HG02884 (cell line): ENCODE results near the gene TCEANC2.
"Not testable (repeated sequence)": the region's sequence is repeated elsewhere in the genome, so short reads cannot be mapped to it uniquely, and the experiment has no call there.

Experiments
- ATAC-seq: cut with Tn5 transposase; IDR thresholded peaks from one replicate; pipeline ENCODE4 v1.9.1; 2021; ENCODE audit warnings: mild to moderate bottlenecking, moderate library complexity; ENCODE audit not compliant: unreplicated experiment

Gene TCEANC2

DNA sequence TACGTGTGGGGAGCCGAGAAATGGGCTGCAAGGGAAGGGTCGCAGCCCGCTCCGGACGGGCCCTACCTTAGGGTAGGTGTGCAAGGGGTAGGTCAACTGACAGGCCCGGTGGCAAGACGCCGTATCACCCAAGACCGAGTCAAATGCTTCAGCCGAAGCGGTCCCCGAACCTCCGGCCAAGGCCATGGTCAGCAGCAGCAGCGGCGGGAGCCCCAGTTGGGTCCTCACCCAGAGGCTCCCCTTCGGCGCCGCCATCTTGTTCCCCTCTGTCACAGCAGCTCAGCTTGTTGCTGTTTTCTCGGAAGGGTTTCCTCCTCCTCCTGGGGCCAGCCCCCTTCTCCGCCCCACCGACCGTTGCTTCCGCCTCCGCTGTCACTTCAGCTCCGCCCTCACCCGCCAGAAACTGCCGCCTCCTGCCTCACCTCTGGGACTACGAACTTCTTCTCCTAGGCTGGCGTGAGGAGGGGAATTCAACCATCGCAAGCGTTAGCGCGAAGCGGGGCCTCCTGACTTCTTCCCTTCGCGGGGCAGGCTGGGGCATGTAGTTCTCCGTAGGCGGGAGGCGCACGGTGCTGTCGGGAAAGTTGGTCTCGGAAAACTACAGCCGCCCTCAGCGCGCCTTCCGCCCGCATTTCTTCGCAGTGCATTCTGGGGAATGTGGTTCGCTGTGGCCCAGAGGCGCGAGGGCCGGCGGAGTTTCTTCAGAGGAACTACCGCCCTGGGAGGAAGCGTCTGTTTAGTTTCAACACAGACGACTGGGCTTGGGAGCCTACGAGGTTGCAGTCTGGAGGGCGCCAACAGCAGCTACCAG lies at the start of gene TCEANC2, which contains the start of gene TMEM59:
TCEANC2 (plus strand) TSS at position 675 of the 811 bp plus-strand sequence. CDS start 815 bp downstream, outside the sequence.
TMEM59 (minus strand) TSS at position 271 of the 811 bp plus-strand sequence; CDS start at position 255, 16 bp downstream.
- peak; percentile 86 for ATAC-seq

DNA sequence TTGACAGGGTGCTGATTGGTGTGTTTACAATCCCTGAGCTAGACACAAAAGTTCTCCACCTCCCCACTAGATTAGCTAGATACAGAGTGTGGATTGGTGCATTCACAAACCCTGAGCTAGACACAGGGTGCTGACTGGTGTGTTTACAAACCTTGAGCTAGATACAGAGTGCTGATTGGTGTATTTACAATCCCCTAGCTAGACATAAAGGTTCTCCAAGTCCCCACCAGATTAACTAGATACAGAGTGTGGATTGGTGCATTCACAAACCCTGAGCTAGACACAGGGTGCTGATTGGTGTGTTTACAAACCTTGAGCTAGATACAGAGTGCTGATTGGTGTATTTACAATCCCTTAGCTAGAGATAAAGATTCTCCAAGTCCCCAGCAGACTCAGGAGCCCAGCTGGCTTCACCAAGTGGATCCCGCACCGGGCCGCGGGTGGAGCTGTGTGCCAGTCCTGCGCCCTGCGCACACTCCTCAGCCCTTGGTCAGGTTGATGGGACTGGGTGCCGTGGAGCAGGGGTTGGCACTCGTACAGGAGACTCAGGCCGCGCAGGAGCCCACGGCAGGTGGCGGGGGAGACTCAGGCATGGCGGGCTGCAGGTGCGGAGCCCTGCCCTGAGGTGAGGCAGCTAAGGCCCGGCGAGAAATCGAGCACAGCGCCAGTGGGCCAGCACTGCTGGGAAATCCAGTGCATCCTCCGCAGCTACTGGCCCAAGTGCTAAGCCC lies 49.5 kb upstream of the TCEANC2 start:
- not testable (repeated sequence) for ATAC-seq

DNA sequence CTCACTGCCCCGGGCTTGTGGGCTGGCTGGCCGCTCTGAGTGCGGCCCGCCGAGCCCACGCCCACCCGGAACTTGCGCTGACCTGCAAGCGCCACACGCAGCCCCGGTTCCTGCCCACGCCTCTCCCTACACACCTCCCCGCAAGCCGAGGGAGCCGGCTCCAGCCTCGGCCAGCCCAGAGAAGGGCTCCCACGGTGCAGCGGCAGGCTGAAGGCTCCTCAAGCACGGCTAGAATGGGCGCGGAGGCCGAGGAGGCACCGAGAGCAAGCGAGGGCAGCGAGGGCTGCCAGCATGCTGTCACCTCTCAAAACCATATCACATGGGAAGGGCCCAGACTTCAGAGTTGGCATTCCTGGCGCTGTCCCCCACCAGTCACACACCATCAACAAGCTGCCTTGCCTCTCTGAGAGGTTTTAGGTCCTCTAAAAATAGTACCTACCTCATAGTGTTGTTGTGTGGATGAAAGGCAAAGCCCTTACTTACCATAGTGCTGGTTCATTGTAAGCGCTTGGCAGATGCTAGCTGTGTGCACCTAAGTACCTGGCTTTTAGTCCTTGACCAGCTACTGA lies 48.8 kb upstream of the TCEANC2 start:
- no peak for ATAC-seq

DNA sequence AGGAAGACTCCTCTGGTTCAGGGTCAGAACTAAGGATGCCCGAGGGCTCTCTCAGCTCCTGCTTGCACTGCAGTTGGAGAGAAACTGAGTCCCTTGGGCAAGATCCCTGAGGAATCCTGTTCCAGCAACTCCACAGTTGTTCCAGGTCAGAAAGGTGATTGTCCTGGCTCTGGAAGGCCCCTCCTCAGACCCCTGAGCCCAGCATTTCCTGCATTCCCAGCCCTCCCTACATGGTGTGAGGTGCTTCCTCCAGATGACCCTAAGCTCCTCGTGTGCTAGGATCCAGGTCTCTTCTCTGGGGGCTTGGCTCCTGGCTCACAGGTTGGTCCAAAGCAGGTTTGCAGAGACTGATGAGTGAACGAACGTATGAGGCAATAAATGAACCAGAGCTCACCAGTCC lies 46.9 kb upstream of the TCEANC2 start:
- ATAC-seq: no peak

DNA sequence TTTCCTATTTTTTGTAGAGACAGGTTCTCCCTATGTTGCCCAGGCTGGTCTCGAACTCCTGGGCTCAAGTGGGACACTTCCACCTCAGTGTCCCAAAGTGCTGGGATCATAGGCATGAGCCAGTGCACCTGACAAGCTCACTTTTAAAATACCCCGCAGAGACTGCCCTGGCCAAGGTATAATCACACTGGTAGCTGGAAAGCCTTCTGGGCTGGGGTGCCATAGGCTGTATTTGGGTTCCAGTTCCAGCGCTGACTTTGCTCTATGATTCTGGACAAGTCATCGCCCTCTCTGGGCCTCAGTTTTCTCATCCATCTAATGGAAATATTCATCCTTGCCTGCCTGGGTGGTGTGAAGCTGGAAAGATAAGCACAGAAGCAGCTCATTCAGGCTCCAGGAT lies 45.8 kb upstream of the TCEANC2 start:
- no peak for ATAC-seq

DNA sequence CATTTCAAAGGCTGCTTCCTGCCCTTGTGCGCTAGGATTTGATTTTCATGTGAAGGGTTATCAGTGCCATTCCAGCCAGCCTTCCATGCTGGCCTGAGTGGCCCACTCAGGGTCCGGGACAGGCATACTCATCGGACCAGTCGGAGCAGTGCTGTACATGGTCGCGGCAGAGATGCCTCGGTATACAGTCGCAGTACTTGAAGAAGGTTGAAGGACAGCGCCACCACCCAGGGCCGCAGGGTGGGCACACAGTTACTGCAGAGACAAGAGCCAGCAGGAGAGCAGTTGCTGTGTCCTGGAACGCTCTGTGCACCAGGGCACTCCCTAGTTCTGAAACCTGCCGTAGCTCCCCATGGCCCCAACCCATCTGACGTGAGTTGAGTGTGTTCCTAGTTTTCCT lies 44.5 kb upstream of the TCEANC2 start:
- ATAC-seq: no peak

DNA sequence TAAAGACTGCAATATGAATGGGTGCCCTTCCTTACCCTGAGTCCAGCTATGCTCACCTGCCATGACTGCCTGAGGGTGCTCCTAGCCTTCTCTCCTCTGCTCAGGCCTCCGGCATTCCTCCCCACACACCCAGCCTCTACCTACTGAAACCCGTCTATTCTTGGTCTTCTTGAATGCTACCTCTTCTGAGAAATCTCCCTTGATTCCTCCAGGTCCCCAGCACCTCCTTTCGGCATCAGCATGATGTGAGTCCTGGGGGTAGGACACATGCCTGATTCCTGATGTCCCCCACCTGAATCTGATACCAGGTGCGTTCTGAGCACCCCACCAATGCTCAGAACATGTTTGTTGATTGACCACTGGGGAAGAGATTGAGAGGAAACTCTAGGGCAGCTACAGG lies 44.0 kb upstream of the TCEANC2 start:
- no peak for ATAC-seq

DNA sequence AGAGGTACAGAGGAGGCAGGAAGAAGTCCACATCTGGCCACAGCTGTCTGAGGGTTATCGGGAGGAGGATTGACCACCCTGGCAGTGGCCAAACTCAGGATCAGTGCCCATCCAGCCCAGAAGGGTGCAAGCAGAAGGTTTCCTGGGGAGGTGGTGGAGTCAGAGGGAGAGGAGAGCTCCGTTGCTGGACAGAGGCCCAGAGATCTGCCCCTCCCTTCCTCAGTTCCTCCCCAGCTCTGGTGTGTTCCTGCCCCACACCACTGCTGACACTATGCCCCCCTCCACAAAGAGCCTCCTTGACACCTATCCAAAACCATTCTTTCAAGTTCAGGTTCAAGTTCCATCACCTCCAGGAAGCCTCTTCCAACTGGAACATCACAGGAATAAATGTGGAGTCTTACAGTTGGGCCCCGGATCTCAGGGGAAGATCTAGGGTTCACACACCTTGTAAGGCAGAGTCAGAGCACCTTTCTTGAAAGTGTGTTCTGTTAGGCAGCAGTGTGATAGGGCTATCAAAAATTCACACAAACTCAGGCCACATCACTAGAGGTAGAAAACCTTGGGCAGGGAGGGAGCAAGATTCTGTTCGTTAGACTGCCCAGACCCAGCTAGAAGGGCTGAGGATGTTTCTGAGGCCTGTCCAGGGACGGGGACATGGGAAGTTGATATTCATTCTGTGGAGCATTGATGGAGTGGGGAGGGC lies 42.8 kb upstream of the TCEANC2 start:
- no peak for ATAC-seq

DNA sequence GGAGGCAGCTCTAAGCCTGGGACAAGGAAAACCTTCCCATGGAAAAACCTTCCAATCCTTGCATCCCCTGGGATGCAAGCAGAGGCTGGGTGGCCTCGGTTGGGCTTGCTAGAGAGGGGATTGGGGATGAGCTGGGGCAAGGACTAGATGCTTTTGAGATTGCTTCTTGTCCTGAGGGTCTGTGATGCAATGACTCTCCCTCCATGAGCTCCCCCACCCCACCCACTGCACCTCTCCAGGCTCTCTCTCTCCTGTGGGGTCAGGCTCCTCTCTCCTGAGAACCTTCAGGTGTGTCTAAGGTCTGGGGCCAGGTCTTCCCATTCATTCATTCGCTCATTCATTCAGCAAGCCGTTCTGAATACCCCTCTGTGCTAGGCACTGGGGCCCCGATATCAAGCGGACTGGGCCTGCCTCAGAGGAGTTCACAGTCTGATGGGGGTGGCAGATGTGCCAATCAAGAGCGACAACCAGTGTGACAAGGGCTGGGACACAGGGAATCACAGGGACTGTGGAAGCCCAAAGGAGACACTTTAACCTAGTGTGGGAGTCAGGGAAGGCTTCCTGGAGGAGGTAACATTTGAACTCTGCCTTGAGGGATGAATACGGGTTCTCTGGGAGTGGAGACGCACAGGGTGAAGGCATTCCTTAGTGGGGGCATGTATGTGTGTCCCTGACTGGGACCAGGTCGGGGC lies 41.9 kb upstream of the TCEANC2 start:
- ATAC-seq: no peak

DNA sequence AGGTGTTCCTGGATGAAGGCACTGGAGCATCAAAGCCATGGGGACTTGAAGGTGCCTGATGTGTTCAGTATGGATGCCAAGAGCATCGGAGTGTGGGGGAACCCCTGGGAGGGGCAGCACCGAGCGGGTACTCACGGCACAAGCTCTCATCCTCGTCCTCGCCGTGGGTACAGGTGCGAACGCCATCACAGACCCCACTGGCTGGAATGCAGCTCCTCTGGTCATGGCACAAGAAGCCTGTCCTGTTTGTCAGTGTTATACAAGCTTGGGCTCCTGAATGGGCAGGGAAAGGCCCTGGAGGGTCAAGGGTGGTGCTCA lies 41.4 kb upstream of the TCEANC2 start:
- ATAC-seq: no peak

DNA sequence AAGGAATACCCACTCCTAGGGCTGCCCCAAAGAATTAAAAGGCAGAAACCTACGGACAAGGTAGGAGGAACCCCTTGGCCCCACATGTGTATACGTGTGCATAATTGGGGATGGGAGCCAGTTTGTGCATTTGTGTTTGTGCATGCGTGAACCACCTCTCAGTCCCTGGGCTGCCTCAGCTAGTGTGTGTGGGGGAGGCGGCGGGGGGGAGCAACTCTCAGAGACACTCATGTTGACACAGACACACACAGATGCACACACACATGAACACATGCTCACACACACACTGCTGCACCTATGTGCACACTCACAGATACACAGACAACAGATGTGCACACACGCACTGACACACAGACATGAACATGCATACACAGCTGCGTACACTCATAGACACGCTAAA lies 40.5 kb upstream of the TCEANC2 start:
- ATAC-seq: no peak

DNA sequence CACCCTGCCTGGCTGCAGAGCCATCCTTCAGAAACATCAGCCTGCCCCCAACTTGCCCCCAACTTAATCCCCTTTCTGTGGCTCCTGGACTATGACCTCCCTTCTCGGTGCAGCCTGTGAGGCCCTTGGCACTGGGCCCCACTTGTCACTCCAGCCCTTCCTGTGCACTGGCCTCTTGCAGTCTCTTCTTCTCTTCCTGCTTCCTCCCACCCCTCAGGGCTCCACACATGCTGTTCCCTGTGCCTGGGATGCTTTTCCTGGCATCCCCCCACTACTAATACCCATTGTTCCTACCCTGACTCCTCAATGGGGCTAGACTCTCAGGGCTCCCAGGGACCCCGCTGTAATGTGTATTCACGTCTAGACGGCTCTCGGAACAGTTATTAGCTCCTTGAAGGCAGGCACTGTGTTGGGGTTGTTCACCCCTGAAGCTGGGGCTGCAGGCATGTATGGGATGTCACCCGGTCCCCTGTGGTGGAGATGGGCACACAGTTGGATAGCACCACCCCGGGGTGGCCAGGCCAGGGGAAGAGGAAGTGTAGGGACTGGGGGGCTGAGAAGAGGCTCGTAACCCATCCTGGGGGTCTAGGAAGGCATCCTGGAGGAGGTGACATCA lies 39.9 kb upstream of the TCEANC2 start:
- no peak for ATAC-seq

DNA sequence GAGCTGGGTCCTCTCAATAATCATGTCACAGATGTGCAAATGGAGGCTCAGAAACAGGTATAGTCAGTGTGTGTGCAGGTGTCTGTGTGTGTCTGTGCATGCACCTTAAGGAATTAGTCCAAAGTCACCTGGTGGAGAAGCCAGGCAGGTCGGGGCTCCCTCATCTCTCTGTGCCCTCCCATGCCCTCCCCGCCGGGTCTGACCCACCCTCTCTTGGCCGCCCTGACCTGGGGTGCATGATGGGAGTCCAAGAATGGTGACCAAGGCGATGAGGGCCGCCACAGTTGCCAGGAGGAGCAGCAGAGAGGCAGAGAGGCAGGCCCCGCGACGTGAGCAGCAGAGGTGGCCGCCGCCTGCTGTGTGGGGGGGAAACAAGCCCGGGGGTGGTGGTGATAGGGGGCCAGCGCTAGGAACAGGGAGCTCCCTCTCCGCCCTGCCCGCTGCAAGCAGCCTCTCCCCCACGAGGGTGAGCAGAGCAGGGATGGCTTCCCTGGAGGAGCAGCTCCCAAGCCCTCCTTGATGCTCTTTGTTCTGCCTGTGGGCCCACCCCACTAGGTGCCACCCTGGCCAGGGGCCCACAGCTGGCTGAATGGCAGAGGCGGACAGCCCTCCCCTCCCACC lies 39.3 kb upstream of the TCEANC2 start:
- ATAC-seq: no peak

DNA sequence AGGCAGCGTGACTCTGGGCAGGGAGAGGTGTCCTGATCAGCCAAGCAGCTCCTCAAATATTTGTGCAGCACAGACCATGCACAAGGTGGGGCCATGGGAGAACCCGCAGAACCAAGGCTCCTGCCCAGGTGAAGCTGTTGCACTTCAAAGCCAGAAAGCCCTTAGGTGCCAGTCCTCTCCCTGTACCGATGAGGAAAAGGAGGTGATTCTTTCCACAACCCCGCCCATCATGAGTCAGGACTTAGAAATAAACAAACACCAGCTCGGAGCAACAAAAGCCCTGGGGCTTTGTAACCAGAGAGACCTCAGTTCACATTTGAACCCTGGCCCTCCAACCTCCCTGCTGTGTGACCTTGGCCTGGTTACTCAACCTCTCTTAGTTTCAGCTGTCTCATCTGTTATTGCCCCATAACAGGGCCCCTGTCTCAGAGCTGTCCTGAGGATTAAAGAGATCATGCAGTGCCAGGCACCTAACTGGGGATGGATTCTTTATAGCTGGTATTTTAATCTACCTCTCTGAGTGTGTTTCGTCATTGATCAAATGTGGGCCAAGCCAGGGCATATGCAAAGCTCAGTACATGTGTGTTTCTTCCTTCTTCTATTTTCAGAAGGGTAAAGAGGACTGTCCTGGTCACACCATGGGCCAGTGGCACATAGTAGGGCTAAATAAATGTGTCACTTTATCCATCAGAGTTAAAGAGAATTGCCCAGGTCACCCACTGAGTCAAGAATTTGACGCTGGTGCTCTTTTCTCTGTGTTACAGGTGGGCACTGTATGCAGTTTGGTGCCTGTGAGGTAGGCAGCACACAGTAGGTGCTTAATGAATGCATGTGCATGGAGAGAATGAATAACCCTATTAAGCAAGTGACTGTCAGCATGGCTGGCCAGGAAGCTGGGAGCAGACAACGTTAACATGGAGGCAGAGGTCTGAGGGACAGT lies 36.8 kb upstream of the TCEANC2 start:
- no peak for ATAC-seq

DNA sequence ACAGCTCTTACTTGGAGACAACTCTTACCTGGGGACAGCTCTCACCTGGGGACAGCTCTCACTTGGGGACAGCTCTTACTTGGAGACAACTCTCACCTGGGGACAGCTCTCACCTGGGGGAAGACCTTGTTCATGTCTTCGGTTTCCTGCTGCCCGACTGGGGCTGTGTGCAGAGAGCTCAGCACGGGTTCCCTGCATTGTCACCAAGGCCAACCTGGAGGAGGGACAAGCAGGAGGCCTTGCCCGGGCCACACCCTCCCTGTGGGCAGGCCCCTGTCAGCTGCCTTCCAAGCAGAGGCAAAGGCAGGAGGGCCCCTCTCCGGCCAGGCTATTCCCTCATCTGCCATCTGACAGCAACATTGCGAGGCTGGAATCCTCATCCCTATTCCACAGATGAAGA lies 35.4 kb upstream of the TCEANC2 start, which contains the start of gene LDLRAD1:
LDLRAD1 (minus strand) TSS at position 208 of the 400 bp plus-strand sequence; CDS start at position 134, 74 bp downstream.
- ATAC-seq: no peak

DNA sequence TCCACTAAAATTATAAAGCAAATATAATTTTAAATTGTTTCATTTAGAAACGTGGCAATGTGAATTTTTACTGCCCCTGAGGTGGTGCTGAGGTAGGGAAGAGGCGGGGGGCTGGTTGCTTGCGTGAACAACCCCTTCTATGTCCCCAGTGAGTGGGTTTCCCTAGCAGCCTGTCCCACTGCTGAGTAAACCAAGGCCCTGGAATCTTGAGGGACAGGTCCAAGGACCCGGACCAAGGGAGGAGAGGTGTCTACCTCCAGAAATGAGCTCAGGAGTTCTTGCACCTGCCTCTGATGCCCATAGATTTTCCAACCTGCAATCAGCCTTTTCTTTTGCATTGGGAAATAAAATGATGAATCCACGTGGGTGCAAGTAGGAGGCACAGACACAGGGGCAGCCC lies 34.8 kb upstream of the TCEANC2 start:
- ATAC-seq: no peak

DNA sequence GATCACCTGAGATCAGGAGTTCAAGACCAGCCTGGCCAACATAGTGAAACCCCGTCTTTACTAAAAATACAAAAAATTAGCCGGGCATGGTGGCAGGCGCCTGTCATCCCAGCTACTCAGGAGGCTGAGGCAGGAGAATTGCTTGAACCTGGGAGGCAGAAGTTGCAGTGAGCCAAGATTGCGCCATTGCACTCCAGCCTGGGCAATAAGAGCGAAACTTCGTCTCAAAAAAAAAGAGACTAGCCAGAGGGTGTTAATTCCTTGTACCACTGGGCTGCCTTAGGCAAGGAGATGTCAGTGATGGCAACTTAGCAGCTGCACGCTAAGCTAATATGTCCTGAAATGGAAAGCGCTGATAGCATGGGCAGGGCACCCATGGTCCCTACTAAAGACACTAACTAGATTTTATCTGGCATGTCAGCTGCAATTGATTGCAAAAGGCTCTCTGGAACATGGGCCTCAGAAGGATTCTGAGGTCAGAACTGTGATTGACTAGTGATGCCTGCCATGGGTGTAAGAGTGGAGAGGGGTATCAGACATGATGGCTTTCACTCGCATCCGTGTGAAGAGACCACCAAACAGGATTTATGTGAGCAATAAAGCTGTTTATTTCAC lies 33.7 kb upstream of the TCEANC2 start:
- not testable (repeated sequence) for ATAC-seq

DNA sequence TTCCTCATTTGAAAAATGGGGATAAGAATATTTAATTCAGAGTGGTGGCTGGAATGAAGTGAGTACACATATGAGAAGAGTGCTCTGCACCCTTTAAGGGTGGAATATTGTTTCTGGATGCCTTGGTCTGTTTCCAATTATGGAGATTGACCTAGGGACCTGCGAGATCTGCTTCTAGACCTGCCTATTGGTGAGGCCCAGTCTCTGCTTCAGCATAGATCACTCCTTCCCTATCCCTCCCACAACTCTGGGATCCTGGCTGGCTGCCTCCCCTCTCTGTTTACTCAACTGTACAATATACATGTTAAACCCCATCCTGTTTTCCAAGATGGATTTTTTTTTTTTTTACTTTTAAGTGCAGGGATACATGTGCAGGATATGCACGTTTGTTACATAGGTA lies 29.1 kb upstream of the TCEANC2 start:
- ATAC-seq: no peak
